Endodermal cell (in vitro differentiated cells): ENCODE data around the gene NKAIN4. TPM values are rescaled to one million over a fixed set of nuclear protein-coding genes. Genes with fewer than 3 reads are reported as not detected.

Source experiments
- DNase-seq: peaks from one replicate; pipeline ENCODE4 v3.0.0-alpha.2; 2017
- H3K27ac ChIP-seq: 2 replicates; pipeline ENCODE4 v1.5.1; 2013; ENCODE audit warnings: mild to moderate bottlenecking, low read depth, low read length, moderate library complexity
- H3K27me3 ChIP-seq: 2 replicates; pipeline ENCODE4 v1.6.1; 2013; ENCODE audit warnings: mild to moderate bottlenecking, low read length, moderate library complexity; ENCODE audit not compliant: insufficient read depth, control insufficient read depth, poor library complexity, severe bottlenecking
- H3K36me3 ChIP-seq: 2 replicates; pipeline ENCODE4 v1.7.0; 2013; ENCODE audit warnings: mild to moderate bottlenecking, low read length, moderate library complexity; ENCODE audit not compliant: control insufficient read depth, insufficient read depth
- H3K4me1 ChIP-seq: one replicate; pipeline ENCODE4 v1.7.0; 2013; ENCODE audit warnings: low read length; ENCODE audit not compliant: control insufficient read depth, insufficient read depth
- H3K4me3 ChIP-seq: 2 replicates; pipeline ENCODE4 v1.5.1; 2013; ENCODE audit warnings: mild to moderate bottlenecking, low read length, moderate library complexity
- H3K9ac ChIP-seq: 2 replicates; pipeline ENCODE4 v1.6.1; 2013; ENCODE audit warnings: mild to moderate bottlenecking, low read length, moderate library complexity; ENCODE audit not compliant: poor library complexity, severe bottlenecking; ENCODE audit errors: extremely low read depth
- H3K9me3 ChIP-seq: 2 replicates; pipeline ENCODE4 v1.6.1; 2013; ENCODE audit warnings: mild to moderate bottlenecking, low read length, moderate library complexity; ENCODE audit not compliant: control insufficient read depth
- H3K27ac Mint-ChIP-seq: 2 replicates; pipeline ENCODE4 v1.8.0; 2020; ENCODE audit warnings: mixed read lengths
- H3K27me3 Mint-ChIP-seq: 2 replicates; pipeline ENCODE4 v1.8.0; 2021; ENCODE audit warnings: mild to moderate bottlenecking, mixed read lengths; ENCODE audit not compliant: insufficient read depth
- H3K36me3 Mint-ChIP-seq: 2 replicates; pipeline ENCODE4 v1.8.0; 2020; ENCODE audit warnings: low read depth, mixed read lengths
- H3K4me1 Mint-ChIP-seq: 2 replicates; pipeline ENCODE4 v1.8.0; 2020; ENCODE audit warnings: mixed read lengths
- H3K4me3 Mint-ChIP-seq: 2 replicates; pipeline ENCODE4 v1.8.0; 2020; ENCODE audit warnings: mild to moderate bottlenecking, moderate library complexity, mixed read lengths
- H3K9me3 Mint-ChIP-seq: 2 replicates; pipeline ENCODE4 v1.8.0; 2020; ENCODE audit warnings: mild to moderate bottlenecking, mixed read lengths
- WGBS, 2 experiments: methylation state at CpG; one replicate each; pipeline versions ENCODE4 v1.1.5 to v1.1.7; 2013; ENCODE audit warnings: missing lambda C conversion rate in 2 of 2, mixed read lengths in 1 of 2; ENCODE audit not compliant: insufficient coverage in 1 of 2, insufficient read length in 1 of 2; 5-methylcytosine and 5-hydroxymethylcytosine counted together
- total RNA-seq, 2 donors: library from RNA; stranded (reverse); fragmentation: NEBNext Ultra II Directional in 1 of 2; extraction: Animal tissue kit (Norgen Biotek cat#: 25700) in 1 of 2; gene quantifications; 2 replicates in 1 of 2; 3 replicates in 1 of 2; pipeline ENCODE4 v1.2.1, GENCODE V29; 2021
- TF ChIP-seq, protein P1 (sequence below): fragments of 200-600 bp; sonication (generic); conservative IDR thresholded peaks from 2 replicates; pipeline ENCODE4 v1.5.0; 2021; ENCODE audit warnings: antibody characterized with exemption, mild to moderate bottlenecking

NKAIN4 gene
- total RNA-seq, 2 donors from 2014 or later = 0.24 to 1.7 TPM

GRCh38 chr20:63238514-63239125 lies 15.6 kb downstream of the NKAIN4 start:
- Histone ChIP-seq H3K4me3 (no peak overlapping the region), H3K4me1 (no peaks in the 10 kb centered on the region), H3K9ac (no peak overlapping the region), H3K27me3 (no peaks in the 10 kb centered on the region), H3K9me3 (no peaks in the 10 kb centered on the region), H3K27ac (no peak overlapping the region), H3K36me3 (no peaks in the 10 kb centered on the region)
- H3K27ac Mint-ChIP-seq = no peak overlapping the region
- H3K4me3 Mint-ChIP-seq = no peak overlapping the region
- H3K4me1 Mint-ChIP-seq = no peaks in the 10 kb centered on the region
- TF ChIP-seq, protein P1, sequence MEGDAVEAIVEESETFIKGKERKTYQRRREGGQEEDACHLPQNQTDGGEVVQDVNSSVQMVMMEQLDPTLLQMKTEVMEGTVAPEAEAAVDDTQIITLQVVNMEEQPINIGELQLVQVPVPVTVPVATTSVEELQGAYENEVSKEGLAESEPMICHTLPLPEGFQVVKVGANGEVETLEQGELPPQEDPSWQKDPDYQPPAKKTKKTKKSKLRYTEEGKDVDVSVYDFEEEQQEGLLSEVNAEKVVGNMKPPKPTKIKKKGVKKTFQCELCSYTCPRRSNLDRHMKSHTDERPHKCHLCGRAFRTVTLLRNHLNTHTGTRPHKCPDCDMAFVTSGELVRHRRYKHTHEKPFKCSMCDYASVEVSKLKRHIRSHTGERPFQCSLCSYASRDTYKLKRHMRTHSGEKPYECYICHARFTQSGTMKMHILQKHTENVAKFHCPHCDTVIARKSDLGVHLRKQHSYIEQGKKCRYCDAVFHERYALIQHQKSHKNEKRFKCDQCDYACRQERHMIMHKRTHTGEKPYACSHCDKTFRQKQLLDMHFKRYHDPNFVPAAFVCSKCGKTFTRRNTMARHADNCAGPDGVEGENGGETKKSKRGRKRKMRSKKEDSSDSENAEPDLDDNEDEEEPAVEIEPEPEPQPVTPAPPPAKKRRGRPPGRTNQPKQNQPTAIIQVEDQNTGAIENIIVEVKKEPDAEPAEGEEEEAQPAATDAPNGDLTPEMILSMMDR = no peak
- 65 to 85% methylated on average over 4 to 16 of the region's 16 CpGs for WGBS, 2 experiments
- no peaks in the 10 kb centered on the region for H3K9me3 Mint-ChIP-seq
- no peaks in the 10 kb centered on the region for H3K36me3 Mint-ChIP-seq
- DNase-seq = no peak
- H3K27me3 Mint-ChIP-seq = no peaks in the 10 kb centered on the region

- H3K9me3 Mint-ChIP-seq = no peaks in the 10 kb centered on the region
- H3K27ac Mint-ChIP-seq = no peak overlapping the region
- Histone ChIP-seq H3K9ac (no peak overlapping the region), H3K27me3 (no peaks in the 10 kb centered on the region), H3K4me3 (no peak overlapping the region), H3K9me3 (no peaks in the 10 kb centered on the region), H3K4me1 (no peaks in the 10 kb centered on the region), H3K36me3 (no peaks in the 10 kb centered on the region), H3K27ac (no peak overlapping the region)
- H3K27me3 Mint-ChIP-seq = no peaks in the 10 kb centered on the region
- no peaks in the 10 kb centered on the region for H3K36me3 Mint-ChIP-seq
- TF ChIP-seq, protein P1 = no peak
- WGBS, 2 experiments = 88 to 90% methylated on average over 5 to 10 of the region's 10 CpGs
- no peak for DNase-seq
- no peak overlapping the region for H3K4me3 Mint-ChIP-seq
- H3K4me1 Mint-ChIP-seq = peaks cover under 1% of the 10 kb centered on the region
These were observed 16.2 kb downstream of the NKAIN4 start for GRCh38 chr20:63238031-63238430.

GRCh38 chr20:63236116-63236837 lies 18.0 kb downstream of the NKAIN4 start:
- no peak for DNase-seq
- TF ChIP-seq, protein P1 = no peak
- no peaks in the 10 kb centered on the region for H3K9me3 ChIP-seq
- no peak overlapping the region for H3K9ac ChIP-seq
- Mint-ChIP-seq H3K4me1 (peaks cover 2% of the 10 kb centered on the region), H3K27me3 (no peaks in the 10 kb centered on the region), H3K36me3 (no peaks in the 10 kb centered on the region), H3K9me3 (no peaks in the 10 kb centered on the region), H3K4me3 (no peak overlapping the region), H3K27ac (no peak overlapping the region)
- H3K4me1 ChIP-seq = no peaks in the 10 kb centered on the region
- no peaks in the 10 kb centered on the region for H3K27me3 ChIP-seq
- 89 to 91% methylated on average over 20 to 26 of the region's 26 CpGs for WGBS, 2 experiments
- no peak overlapping the region for H3K4me3 ChIP-seq
- H3K36me3 ChIP-seq = no peaks in the 10 kb centered on the region
- peak overlapping the region; percentile 68 for H3K27ac ChIP-seq
